Chondrocyte (in vitro differentiated cells): ENCODE results near the gene TGFBR3. TPM values are rescaled to one million over a fixed set of nuclear protein-coding genes. Genes with fewer than 3 reads are reported as not detected.

ENCODE experiments used
- DNase-seq: peaks from one replicate; pipeline ENCODE4 v3.0.0; 2021; ENCODE audit warnings: mixed read lengths, low spot score
- H3K27ac Mint-ChIP-seq: one replicate; pipeline ENCODE4 v1.8.0; 2021; ENCODE audit warnings: mild to moderate bottlenecking, moderate library complexity, mixed read lengths; ENCODE audit not compliant: unreplicated experiment
- H3K27me3 Mint-ChIP-seq: 2 replicates; pipeline ENCODE4 v1.8.0; 2021; ENCODE audit warnings: low read depth, mixed read lengths
- H3K36me3 Mint-ChIP-seq: 2 replicates; pipeline ENCODE4 v1.8.0; 2021; ENCODE audit warnings: low read depth, mixed read lengths
- H3K4me1 Mint-ChIP-seq: 2 replicates; pipeline ENCODE4 v1.8.0; 2021; ENCODE audit warnings: low read depth, mild to moderate bottlenecking, mixed read lengths
- H3K4me3 Mint-ChIP-seq: one replicate; pipeline ENCODE4 v1.8.0; 2021; ENCODE audit warnings: mild to moderate bottlenecking, moderate library complexity, mixed read lengths; ENCODE audit not compliant: unreplicated experiment
- H3K9me3 Mint-ChIP-seq: 2 replicates; pipeline ENCODE4 v1.8.0; 2021; ENCODE audit warnings: low read depth, mixed read lengths
- total RNA-seq: library from RNA; stranded (reverse); gene quantifications from 3 replicates; pipeline ENCODE4 v1.2.1, GENCODE V29; 2021
- TF ChIP-seq, protein P1 (sequence below): fragments of 200-600 bp; sonication (generic); IDR thresholded peaks from 2 replicates; pipeline ENCODE4 v1.5.0; 2021; ENCODE audit warnings: antibody characterized with exemption, mild to moderate bottlenecking, moderate library complexity

The TGFBR3 gene
- total RNA-seq, 1 donor from 2014 or later, result 1.4 TPM

- H3K27ac Mint-ChIP-seq, result no peak overlapping the region
- H3K36me3 Mint-ChIP-seq, result no peaks in the 10 kb centered on the region
- DNase-seq, result no peak
- no peaks in the 10 kb centered on the region for H3K9me3 Mint-ChIP-seq
- H3K4me3 Mint-ChIP-seq, result no peak overlapping the region
- H3K4me1 Mint-ChIP-seq, result peaks cover 13% of the 10 kb centered on the region
- TF ChIP-seq, protein P1, sequence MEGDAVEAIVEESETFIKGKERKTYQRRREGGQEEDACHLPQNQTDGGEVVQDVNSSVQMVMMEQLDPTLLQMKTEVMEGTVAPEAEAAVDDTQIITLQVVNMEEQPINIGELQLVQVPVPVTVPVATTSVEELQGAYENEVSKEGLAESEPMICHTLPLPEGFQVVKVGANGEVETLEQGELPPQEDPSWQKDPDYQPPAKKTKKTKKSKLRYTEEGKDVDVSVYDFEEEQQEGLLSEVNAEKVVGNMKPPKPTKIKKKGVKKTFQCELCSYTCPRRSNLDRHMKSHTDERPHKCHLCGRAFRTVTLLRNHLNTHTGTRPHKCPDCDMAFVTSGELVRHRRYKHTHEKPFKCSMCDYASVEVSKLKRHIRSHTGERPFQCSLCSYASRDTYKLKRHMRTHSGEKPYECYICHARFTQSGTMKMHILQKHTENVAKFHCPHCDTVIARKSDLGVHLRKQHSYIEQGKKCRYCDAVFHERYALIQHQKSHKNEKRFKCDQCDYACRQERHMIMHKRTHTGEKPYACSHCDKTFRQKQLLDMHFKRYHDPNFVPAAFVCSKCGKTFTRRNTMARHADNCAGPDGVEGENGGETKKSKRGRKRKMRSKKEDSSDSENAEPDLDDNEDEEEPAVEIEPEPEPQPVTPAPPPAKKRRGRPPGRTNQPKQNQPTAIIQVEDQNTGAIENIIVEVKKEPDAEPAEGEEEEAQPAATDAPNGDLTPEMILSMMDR, result no peak
- peaks cover 7% of the 10 kb centered on the region for H3K27me3 Mint-ChIP-seq
These were observed 9.9 kb downstream of the TGFBR3 start for GRCh38 chr1:91876040-91876470.

DNA sequence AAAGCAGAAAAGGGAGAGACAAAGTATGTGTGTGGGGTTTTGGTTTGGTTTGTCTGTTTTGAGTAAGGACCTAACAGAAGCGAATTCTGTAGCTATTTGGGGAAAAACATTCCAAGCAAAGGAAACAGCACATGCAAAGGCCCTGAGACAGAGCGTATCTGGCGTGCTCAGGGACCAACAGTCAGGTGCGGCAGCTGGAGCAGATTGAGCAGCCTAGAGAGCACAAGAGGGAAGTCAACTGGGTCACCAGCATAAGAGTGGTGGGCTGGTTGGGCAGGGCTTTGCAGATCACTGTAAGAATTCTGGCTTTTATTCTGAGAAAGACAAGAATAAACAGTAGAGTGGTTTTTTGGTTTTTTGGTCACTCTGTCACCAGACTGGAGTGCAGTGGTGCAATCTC is 11.8 kb downstream of the TGFBR3 start:
- no peaks in the 10 kb centered on the region for H3K9me3 Mint-ChIP-seq
- no peaks in the 10 kb centered on the region for H3K36me3 Mint-ChIP-seq
- H3K27ac Mint-ChIP-seq, result no peak overlapping the region
- peaks cover 13% of the 10 kb centered on the region for H3K4me1 Mint-ChIP-seq
- DNase-seq, result no peak
- TF ChIP-seq, protein P1, result no peak
- H3K4me3 Mint-ChIP-seq, result no peak overlapping the region
- H3K27me3 Mint-ChIP-seq, result peaks cover 7% of the 10 kb centered on the region

- no peak overlapping the region for H3K4me3 Mint-ChIP-seq
- H3K4me1 Mint-ChIP-seq, result peaks cover 13% of the 10 kb centered on the region
- H3K27ac Mint-ChIP-seq, result no peak overlapping the region
- H3K27me3 Mint-ChIP-seq, result peaks cover 7% of the 10 kb centered on the region
- H3K9me3 Mint-ChIP-seq, result no peaks in the 10 kb centered on the region
- TF ChIP-seq, protein P1, result no peak
- no peak for DNase-seq
- no peaks in the 10 kb centered on the region for H3K36me3 Mint-ChIP-seq
These were observed 13.3 kb downstream of the TGFBR3 start for GRCh38 chr1:91872559-91873081.

DNA sequence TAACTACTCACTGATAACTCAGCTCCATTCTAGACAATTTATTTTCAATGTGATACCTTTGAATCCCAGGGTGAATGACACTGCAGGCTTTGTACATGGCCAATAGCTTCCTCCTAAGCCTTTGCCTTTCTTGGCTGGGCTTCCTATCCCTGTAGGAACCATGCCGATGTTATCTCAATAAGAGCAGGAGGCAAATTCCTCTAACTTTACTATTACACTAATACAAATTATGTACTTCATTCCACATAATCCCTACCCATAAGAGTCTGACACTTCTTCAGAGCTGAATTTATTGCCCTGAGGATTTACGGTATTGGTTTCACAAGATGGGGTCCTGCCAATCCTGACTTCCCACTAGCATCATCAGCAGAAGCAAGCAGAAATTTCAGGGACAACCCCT is 14.0 kb downstream of the TGFBR3 start:
- no peak for DNase-seq
- H3K4me1 Mint-ChIP-seq, result peaks cover 10% of the 10 kb centered on the region
- no peak overlapping the region for H3K27ac Mint-ChIP-seq
- H3K4me3 Mint-ChIP-seq, result no peak overlapping the region
- TF ChIP-seq, protein P1, result no peak
- no peaks in the 10 kb centered on the region for H3K36me3 Mint-ChIP-seq
- peaks cover 7% of the 10 kb centered on the region for H3K27me3 Mint-ChIP-seq
- no peaks in the 10 kb centered on the region for H3K9me3 Mint-ChIP-seq

- no peak for DNase-seq
- Mint-ChIP-seq H3K27ac (no peak overlapping the region), H3K4me3 (no peak overlapping the region), H3K4me1 (peaks cover 5% of the 10 kb centered on the region), H3K9me3 (no peaks in the 10 kb centered on the region), H3K36me3 (no peaks in the 10 kb centered on the region), H3K27me3 (peaks cover 10% of the 10 kb centered on the region)
- TF ChIP-seq, protein P1, result no peak
These were observed 15.6 kb downstream of the TGFBR3 start for GRCh38 chr1:91870322-91870721.
